ENCODE measurements around the gene MICAL2. TPM values are rescaled to one million over a fixed set of nuclear protein-coding genes. Genes with fewer than 3 reads are reported as not detected.

The MICAL2 gene
- total and polyA plus RNA-seq, 2 of the 8 experiments (the other 6 are each of a cell fraction or from before 2014, with no cell fraction given) = 1.3 to 4.1 TPM

DNA sequence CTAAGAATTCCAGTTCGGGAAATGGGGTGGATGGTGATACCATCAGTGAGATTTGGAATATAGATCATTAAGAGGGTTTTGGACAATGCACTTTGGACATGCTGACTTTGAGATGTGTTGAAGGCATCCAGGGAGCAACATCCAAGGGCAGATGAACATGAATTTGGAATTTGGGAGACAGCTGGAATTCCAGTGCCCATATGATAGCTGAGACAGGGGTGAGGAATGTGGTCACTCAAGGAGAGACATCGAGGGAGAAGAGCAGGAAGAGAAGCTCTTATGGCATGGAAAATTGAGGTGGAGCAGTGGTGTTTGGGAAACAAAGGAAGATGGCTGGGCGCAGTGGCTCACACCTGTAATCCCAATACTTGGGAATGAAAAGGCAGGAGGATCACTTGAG lies 11.8 kb upstream of the MICAL2 start:
- Histone ChIP-seq H3K27me3 (replicated peaks in 1 of 4; ENCODE audit: control insufficient read depth in 3 of 4, extremely low read depth in 1 of 4, insufficient read depth in 3 of 4, low read length in 3 of 4) (no peaks in the 10 kb centered on the region), H3K9ac (replicated peaks in 1 of 4; ENCODE audit: extremely low read depth in 1 of 4, low read depth in 3 of 4, low read length in 3 of 4) (no peak overlapping the region), H2AK5ac (ENCODE audit: low read depth, low read length) (no peak overlapping the region), H3K14ac (ENCODE audit: insufficient read length) (no peak overlapping the region), H3K9me3 (ENCODE audit: insufficient read depth in 2 of 2, low read depth in 1 of 2, low read length in 1 of 2) (no peaks in the 10 kb centered on the region), H2AFZ (ENCODE audit: low read length) (no peak overlapping the region), H3K4me2 (ENCODE audit: insufficient read depth in 1 of 2, low read depth in 2 of 2, low read length in 2 of 2) (no peak overlapping the region), H3K18ac (ENCODE audit: extremely low read depth, low read length) (no peak overlapping the region), H3K56ac (replicated peaks; ENCODE audit: insufficient read length, low read depth, low read length) (no peak overlapping the region), H2BK12ac (ENCODE audit: low read depth, low read length) (no peak overlapping the region), H2BK15ac (ENCODE audit: low read length) (no peak overlapping the region), H3K79me2 (ENCODE audit: control insufficient read depth in 1 of 2, insufficient read depth in 2 of 2, low read length in 2 of 2) (no peaks in the 10 kb centered on the region), H2BK5ac (ENCODE audit: low read depth, low read length) (no peak overlapping the region), H4K8ac (ENCODE audit: extremely low read depth, insufficient read depth, low read length) (no peak overlapping the region), H2BK120ac (replicated peaks; ENCODE audit: low read depth, low read length) (no peak overlapping the region), H3K4ac (replicated peaks; ENCODE audit: insufficient read length, low read depth, low read length) (no peak overlapping the region), H2BK20ac (ENCODE audit: low read length) (no peak overlapping the region), H3K36me3 (ENCODE audit: control insufficient read depth in 2 of 4, insufficient read depth in 4 of 4, low read length in 3 of 4) (no peaks in the 10 kb centered on the region), H3K4me1 (replicated peaks in 1 of 4; ENCODE audit: control insufficient read depth in 3 of 4, insufficient read depth in 4 of 4, low read length in 3 of 4) (peaks cover 3 to 10% (median 8%) of the 10 kb centered on the region in 4 experiments; a peak in 5 of 7 replicates), H4K91ac (replicated peaks; ENCODE audit: insufficient read length, low read length) (no peak overlapping the region), H3K79me1 (ENCODE audit: low read depth, low read length) (no peaks in the 10 kb centered on the region), H3K23ac (ENCODE audit: insufficient read length) (no peak overlapping the region), H3K27ac (ENCODE audit: low read depth, low read length) (no peak overlapping the region), H3K23me2 (ENCODE audit: low read depth, low read length) (no peaks in the 10 kb centered on the region), H3K4me3 (ENCODE audit: extremely low read depth in 1 of 4, insufficient read depth in 2 of 4, low read depth in 3 of 4, low read length in 4 of 4) (no peak overlapping the region), H4K5ac (ENCODE audit: insufficient read length, low read depth, low read length) (no peak overlapping the region), H4K20me1 (replicated peaks in 1 of 2; ENCODE audit: control insufficient read depth in 1 of 2, insufficient read depth in 2 of 2, low read length in 2 of 2) (no peaks in the 10 kb centered on the region)
- WGBS, 2 experiments (ENCODE audit: extremely low coverage in 1 of 2, insufficient coverage in 1 of 2, insufficient read length in 1 of 2, insufficient replicate concordance in 2 of 2, low coverage in 1 of 2, low lambda C conversion rate in 2 of 2, missing lambda C conversion rate in 1 of 2) = 90% methylated on average over 3 of the region's 3 CpGs; no CpG with 5 or more reads in 1 of the 2 experiments
- POLR2A ChIA-PET (ENCODE audit: partially characterized antibody) = no interaction called here
- DNase-seq (ENCODE audit: low read depth in 1 of 2, low spot score in 2 of 2) = no peak
- no peak for TF ChIP-seq KDM1A (IDR thresholded peaks at IDR 0.05; ENCODE audit: borderline replicate concordance, low read length)
- TF ChIP-seq EGR1 (IDR thresholded peaks at IDR 0.05; ENCODE audit: borderline replicate concordance, low read depth, low read length) = no peak
- no peak for TF ChIP-seq BCL11A (IDR thresholded peaks at IDR 0.05; ENCODE audit: low read depth in 2 of 2, low read length in 2 of 2)
- no peak for TF ChIP-seq CHD2 (IDR thresholded peaks at IDR 0.05; ENCODE audit: low read length)
- TF ChIP-seq NRF1 (IDR thresholded peaks at IDR 0.05; ENCODE audit: low read depth, low read length) = no peak
- no peak for TF ChIP-seq SIX5 (IDR thresholded peaks at IDR 0.05; ENCODE audit: low read depth, low read length)
- no peak for TF ChIP-seq GABPA (IDR thresholded peaks at IDR 0.05; ENCODE audit: borderline replicate concordance, insufficient read depth, low read length)
- CTCF ChIA-PET (ENCODE audit: partially characterized antibody) = interaction anchor here (0.7 to 2.3 kb wide), 12 partner anchors 10 to 1287 kb away, joined by 3 to 11 read pairs (median 4); partner anchors contain the start of gene MICAL2
- no peak for FAIRE-seq

All from H1 (cell line).